Measurements from ENCODE around the gene CTDNEP1.

CTDNEP1 gene

DNA sequence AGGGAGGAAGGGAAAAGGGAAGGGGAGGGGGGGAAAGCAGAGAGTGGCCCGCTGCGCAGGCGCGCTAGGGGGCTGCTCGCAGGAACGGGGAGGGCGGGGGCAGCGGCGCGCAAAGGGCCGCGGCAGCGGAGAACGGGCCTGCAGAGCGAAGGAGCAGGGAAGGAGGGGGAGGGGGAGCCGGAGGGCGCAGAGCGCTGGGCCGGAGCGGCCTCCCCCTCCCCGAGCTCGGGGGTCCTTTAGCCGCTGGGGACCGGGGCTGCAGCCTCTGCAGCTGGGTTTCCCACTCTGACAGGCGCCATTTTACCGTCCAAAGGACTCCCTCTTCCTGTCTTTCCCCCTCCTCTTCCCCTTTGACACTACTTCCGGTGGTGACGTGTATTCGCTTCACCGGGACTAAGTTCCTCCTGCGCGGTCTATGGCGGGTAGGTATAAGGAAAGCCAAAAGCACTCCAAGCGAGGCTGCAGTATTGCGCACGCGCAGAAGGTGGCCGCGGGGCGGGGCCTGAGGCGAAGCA is at the start of gene CTDNEP1:
CTDNEP1 (minus strand) TSS at position 74 of the 515 bp plus-strand sequence. CDS start 438 bp downstream, outside the sequence.
- peak; percentile 94 for DNase-seq (ENCODE audit: low read depth, low spot score)
- TF ChIP-seq POLR2AphosphoS5 (IDR thresholded peaks at IDR 0.05; ENCODE audit: borderline replicate concordance, low read depth, low read length) (no peak), FOXP2 (optimal IDR thresholded peaks at IDR 0.05; ENCODE audit: control extremely low read depth, extremely low read length, insufficient read depth) (no peak)
- Histone ChIP-seq H3K9ac (ENCODE audit: insufficient read length) (peak within 1 kb of the TSS; percentile 96), H3K4me3 (peak within 1 kb of the TSS; percentile 91), H3K27ac (peak within 1 kb of the TSS; percentile 93), H3K36me3 (ENCODE audit: insufficient read depth, low read length) (peaks cover 20% of the 10 kb centered on the region), H3K9me3 (ENCODE audit: low read depth, low read length) (no peaks in the 10 kb centered on the region)

DNA sequence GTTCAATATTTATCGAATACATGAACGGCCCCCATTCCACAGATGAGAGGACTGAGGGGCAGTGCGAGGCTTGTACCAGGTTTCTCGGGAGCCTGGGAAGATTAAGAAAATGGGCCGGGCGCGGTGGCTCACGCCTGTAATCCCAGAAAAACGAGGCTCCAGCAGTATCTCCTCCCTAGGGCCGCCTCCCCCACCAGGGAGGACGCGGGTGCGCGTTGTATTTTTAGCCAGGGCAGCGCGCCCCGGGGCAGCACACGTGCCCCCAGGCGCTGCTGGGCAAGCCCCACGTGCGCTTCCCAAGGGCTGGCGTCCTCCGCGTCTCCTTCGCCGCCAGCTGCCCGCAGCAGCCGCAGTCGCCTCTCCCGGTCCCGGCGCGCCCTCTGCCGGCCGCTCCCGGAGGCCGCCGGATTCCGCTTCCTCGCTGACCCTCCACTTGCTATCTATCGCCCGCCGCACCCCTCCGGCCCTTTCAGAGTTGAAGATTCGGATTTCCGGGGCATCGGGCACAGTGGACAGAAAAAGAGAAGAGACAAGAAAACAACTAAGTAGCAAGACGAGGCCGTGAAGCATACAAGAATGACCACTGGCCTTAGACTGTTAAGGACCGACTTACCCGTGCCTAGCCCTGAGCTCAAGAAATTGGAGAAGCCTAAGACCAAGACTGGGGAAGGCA is 44.8 kb upstream of the CTDNEP1 start:
- H3K9me3 ChIP-seq (ENCODE audit: low read depth, low read length): no peaks in the 10 kb centered on the region
- H3K9ac ChIP-seq (ENCODE audit: insufficient read length): peak overlapping the region; percentile 14
- TF ChIP-seq EZH2 (IDR thresholded peaks at IDR 0.05) (no peak), FOXP2 (optimal IDR thresholded peaks at IDR 0.05; ENCODE audit: control extremely low read depth, extremely low read length, insufficient read depth) (peak; percentile 18), POLR2AphosphoS5 (IDR thresholded peaks at IDR 0.05; ENCODE audit: borderline replicate concordance, low read depth, low read length) (no peak)
- no peaks in the 10 kb centered on the region for H3K36me3 ChIP-seq (ENCODE audit: insufficient read depth, low read length)
- DNase-seq (ENCODE audit: low read depth, low spot score): no peak
- peak overlapping the region; percentile 54 for H3K4me3 ChIP-seq
- no peak overlapping the region for H3K27ac ChIP-seq

DNA sequence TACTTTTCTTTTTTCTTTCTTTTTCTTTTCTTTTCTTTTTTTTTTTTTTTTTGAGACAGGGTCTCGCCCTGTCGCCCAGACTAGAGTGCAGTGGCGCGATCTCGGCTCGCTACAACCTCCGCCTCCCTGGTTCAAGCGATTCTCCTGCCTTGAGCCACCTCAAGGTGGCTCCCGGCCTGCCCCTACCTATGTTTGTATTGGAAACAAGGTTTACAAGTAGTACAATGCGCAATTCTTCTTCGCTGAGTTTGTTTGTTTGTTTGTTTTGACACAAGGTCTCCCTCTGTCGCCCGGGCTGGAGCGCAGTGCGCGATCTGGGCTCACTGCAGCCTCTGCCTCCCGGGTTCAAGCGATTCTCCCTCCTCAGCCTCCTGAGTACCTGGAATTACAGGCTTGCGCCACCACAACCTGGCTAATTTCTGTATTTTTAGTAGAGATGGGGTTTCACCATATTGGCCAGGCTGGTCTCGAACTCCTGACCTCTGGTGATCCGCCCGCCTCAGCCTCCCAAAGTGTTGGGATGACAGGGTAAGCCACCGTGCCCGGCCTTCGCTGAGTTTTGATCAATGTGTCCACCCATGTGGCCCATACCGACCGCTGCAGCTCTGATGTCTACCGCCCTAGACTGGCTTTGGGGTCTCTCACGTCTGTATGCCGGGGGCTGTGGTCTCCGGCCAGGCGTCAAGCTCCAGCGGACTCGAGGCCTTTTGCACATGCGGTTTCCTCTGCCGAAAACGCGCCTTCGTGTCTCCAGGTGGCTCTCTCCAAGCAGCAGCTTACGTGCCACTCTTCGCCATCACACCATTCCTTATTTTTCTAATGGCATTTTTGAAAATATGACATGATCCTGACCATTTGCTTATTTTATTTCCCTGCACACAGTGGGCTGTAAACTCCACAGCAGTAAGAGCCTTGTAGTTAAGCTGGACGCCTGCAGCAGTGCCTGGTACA is 44.0 kb upstream of the CTDNEP1 start:
- TF ChIP-seq POLR2AphosphoS5 (IDR thresholded peaks at IDR 0.05; ENCODE audit: borderline replicate concordance, low read depth, low read length): no peak
- TF ChIP-seq EZH2 (IDR thresholded peaks at IDR 0.05): no peak
- no peak for TF ChIP-seq FOXP2 (optimal IDR thresholded peaks at IDR 0.05; ENCODE audit: control extremely low read depth, extremely low read length, insufficient read depth)
- Histone ChIP-seq H3K4me3 (peak overlapping the region; percentile 81), H3K36me3 (ENCODE audit: insufficient read depth, low read length) (no peaks in the 10 kb centered on the region), H3K9ac (ENCODE audit: insufficient read length) (no peak overlapping the region), H3K27ac (no peak overlapping the region), H3K9me3 (ENCODE audit: low read depth, low read length) (no peaks in the 10 kb centered on the region)
- DNase-seq (ENCODE audit: low read depth, low spot score): no peak

DNA sequence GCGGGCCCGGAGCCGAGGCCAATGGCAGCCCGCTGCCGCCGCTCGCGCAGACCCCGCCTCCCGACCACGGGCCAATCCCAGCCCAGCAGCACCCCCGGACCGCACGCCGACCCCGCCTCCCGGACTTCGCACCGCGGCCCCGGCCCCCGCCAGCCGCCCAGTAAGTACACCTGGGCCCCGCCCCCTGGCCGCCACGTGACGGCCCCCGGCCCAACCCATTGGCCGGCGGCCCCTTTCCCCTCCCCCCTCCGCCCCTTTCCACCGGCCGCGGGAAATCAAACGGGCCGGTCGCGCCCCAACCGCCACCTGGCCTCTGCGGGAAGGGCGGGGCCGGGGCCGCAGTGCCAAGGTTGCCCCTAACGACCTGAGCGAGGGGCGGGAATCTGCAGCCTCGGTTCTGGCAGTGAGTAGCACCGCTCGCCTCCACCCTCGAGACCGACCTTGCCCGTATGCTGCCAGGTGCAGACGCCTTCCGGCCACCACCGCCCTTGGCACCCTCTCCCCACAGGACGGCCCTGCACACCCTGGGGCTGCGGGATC is 43.1 kb upstream of the CTDNEP1 start, which contains the start of gene YBX2:
YBX2 (minus strand) TSS at position 26 of the 540 bp plus-strand sequence. CDS start 139 bp downstream, outside the sequence.
- H3K27ac ChIP-seq: no peak within 1 kb of the TSS
- no peaks in the 10 kb centered on the region for H3K36me3 ChIP-seq (ENCODE audit: insufficient read depth, low read length)
- no peak within 1 kb of the TSS for H3K9ac ChIP-seq (ENCODE audit: insufficient read length)
- no peak for DNase-seq (ENCODE audit: low read depth, low spot score)
- peak within 1 kb of the TSS; percentile 81 for H3K4me3 ChIP-seq
- TF ChIP-seq POLR2AphosphoS5 (IDR thresholded peaks at IDR 0.05; ENCODE audit: borderline replicate concordance, low read depth, low read length): no peak
- TF ChIP-seq EZH2 (IDR thresholded peaks at IDR 0.05): no peak
- TF ChIP-seq FOXP2 (optimal IDR thresholded peaks at IDR 0.05; ENCODE audit: control extremely low read depth, extremely low read length, insufficient read depth): no peak
- no peaks in the 10 kb centered on the region for H3K9me3 ChIP-seq (ENCODE audit: low read depth, low read length)

DNA sequence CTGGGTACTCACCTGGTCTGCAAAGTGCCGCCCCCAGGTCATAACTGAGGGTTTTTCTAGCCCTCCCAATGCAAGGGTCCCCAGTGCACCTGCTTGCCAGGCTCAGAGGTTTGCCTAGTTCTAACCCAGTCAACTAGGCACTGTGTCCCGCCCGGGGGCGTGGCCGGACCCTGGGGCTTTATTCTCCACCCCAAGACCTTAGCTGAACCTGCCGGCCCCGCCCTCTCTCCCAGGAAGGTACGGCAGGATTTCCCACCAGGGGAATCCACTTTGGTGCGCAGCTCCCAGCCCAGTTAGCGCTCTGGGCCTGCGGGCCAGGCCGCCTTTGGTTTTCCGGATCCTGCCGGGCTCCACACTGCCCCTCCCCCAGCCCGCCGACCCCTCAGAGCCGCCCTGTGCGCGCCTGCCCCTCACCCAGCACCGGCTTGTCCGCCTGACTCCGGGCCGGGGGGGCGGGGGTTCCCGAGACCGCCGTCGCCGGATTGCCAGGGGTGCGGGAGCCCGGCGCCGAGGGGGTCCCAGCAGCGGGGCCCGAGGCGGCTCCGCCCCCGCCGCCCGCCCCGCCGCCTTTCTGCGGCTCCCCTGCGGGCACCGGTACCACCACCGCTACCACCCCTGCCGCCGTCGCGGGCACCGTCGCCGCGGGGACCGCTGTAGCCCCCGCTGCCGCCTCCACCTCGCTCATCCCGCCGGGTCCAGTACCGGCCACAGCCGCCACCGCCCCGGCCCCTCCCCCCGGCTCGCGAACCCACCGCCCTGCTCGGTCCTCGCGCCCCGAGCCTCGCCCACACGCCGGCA is 42.5 kb upstream of the CTDNEP1 start:
- Histone ChIP-seq H3K9ac (ENCODE audit: insufficient read length) (no peak overlapping the region), H3K4me3 (peak overlapping the region; percentile 81), H3K27ac (no peak overlapping the region), H3K9me3 (ENCODE audit: low read depth, low read length) (no peaks in the 10 kb centered on the region), H3K36me3 (ENCODE audit: insufficient read depth, low read length) (no peaks in the 10 kb centered on the region)
- no peak for DNase-seq (ENCODE audit: low read depth, low spot score)
- TF ChIP-seq FOXP2 (optimal IDR thresholded peaks at IDR 0.05; ENCODE audit: control extremely low read depth, extremely low read length, insufficient read depth) (no peak), EZH2 (IDR thresholded peaks at IDR 0.05) (no peak), POLR2AphosphoS5 (IDR thresholded peaks at IDR 0.05; ENCODE audit: borderline replicate concordance, low read depth, low read length) (no peak)

DNA sequence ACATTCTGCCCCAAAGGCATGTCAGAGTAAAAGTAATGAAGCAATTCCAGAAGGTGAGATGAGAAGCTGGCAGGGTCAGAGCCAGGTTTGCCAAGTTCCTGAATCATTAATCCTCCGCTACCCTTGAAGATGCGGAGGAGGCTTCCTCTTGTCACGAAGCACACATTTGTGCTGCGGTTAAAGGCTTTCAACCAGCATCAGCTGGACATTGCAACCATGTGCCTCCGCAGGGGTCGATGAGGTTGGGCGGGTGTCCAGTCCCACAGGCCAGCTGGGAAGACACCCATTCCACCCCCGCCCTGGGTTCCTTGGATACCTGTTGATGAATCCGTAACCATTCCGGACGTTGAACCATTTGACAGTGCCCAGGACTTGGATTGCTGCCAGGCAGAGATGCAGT is 41.6 kb upstream of the CTDNEP1 start:
- DNase-seq (ENCODE audit: low read depth, low spot score): no peak
- no peak overlapping the region for H3K9ac ChIP-seq (ENCODE audit: insufficient read length)
- H3K4me3 ChIP-seq: peak overlapping the region; percentile 81
- no peak for TF ChIP-seq POLR2AphosphoS5 (IDR thresholded peaks at IDR 0.05; ENCODE audit: borderline replicate concordance, low read depth, low read length)
- no peak for TF ChIP-seq FOXP2 (optimal IDR thresholded peaks at IDR 0.05; ENCODE audit: control extremely low read depth, extremely low read length, insufficient read depth)
- TF ChIP-seq EZH2 (IDR thresholded peaks at IDR 0.05): no peak
- H3K36me3 ChIP-seq (ENCODE audit: insufficient read depth, low read length): no peaks in the 10 kb centered on the region
- H3K27ac ChIP-seq: 0 out of 2 replicates have a peak overlapping the region, but pooled peaks have one; percentile 19
- H3K9me3 ChIP-seq (ENCODE audit: low read depth, low read length): no peaks in the 10 kb centered on the region

DNA sequence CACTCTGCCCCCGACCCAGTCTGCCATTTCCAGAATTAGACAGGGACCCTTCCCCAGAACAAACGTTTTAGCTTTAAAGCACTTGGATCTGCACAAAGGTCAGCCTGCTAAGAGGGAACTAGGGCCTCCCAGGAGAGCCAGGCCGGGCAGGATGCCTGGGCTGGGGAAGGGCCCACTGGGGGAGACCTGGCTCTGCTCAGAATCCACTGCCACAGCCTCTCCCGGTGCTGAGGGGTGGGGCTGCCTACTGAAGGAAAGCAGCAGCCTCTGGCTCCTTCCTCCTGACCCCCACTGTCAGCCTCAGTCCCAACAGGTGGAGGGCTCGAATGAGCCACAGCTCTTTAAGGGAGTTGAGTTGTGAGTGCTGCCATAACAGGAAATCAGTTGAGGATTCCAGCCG is 41.2 kb upstream of the CTDNEP1 start:
- no peak for TF ChIP-seq FOXP2 (optimal IDR thresholded peaks at IDR 0.05; ENCODE audit: control extremely low read depth, extremely low read length, insufficient read depth)
- TF ChIP-seq POLR2AphosphoS5 (IDR thresholded peaks at IDR 0.05; ENCODE audit: borderline replicate concordance, low read depth, low read length): no peak
- TF ChIP-seq EZH2 (IDR thresholded peaks at IDR 0.05): no peak
- Histone ChIP-seq H3K27ac (no peak overlapping the region), H3K36me3 (ENCODE audit: insufficient read depth, low read length) (no peaks in the 10 kb centered on the region), H3K9me3 (ENCODE audit: low read depth, low read length) (no peaks in the 10 kb centered on the region), H3K9ac (ENCODE audit: insufficient read length) (no peak overlapping the region), H3K4me3 (peak overlapping the region; percentile 81)
- DNase-seq (ENCODE audit: low read depth, low spot score): no peak
